Activated CD4-positive, alpha-beta memory T cell treated with anti-CD3 and anti-CD28 coated beads for 36 hours (primary cell): Measurements from ENCODE around the gene PRSS58. TPM values are rescaled to one million over a fixed set of nuclear protein-coding genes. Genes with fewer than 3 reads are reported as not detected.
A peak's percentile ranks its signal among the peaks of the same experiment; 100 is the strongest.

Source experiments
- CTCF ChIA-PET: fragments of 350-600 bp; sonication (Branson Sonifier 250); formaldehyde crosslinking; loops from one replicate; lab custom pipeline; 2021; ENCODE audit warnings: antibody characterized with exemption, inconsistent platforms; lab: Charles Lee
- POLR2A ChIA-PET: fragments of 350-600 bp; sonication (Branson Sonifier 250); formaldehyde crosslinking; loops from one replicate; lab custom pipeline; 2021; ENCODE audit warnings: antibody characterized with exemption; lab: Charles Lee
- DNase-seq: peaks from one replicate; pipeline ENCODE4 v3.0.0-alpha.2; 2020
- H3K27ac Mint-ChIP-seq: one replicate; pipeline ENCODE4 v1.8.0; 2021; ENCODE audit warnings: mixed read lengths
- H3K27me3 Mint-ChIP-seq: one replicate; pipeline ENCODE4 v1.8.0; 2021; ENCODE audit warnings: mixed read lengths
- H3K36me3 Mint-ChIP-seq: one replicate; pipeline ENCODE4 v1.8.0; 2021; ENCODE audit warnings: mixed read lengths
- H3K4me1 Mint-ChIP-seq: one replicate; pipeline ENCODE4 v1.8.0; 2021; ENCODE audit warnings: low read depth, mixed read lengths
- H3K4me3 Mint-ChIP-seq: one replicate; pipeline ENCODE4 v1.8.0; 2021; ENCODE audit warnings: mild to moderate bottlenecking, mixed read lengths
- H3K9me3 Mint-ChIP-seq: one replicate; pipeline ENCODE4 v1.8.0; 2021; ENCODE audit warnings: mixed read lengths
- intact Hi-C: fragments of 100-400 bp; cut with micrococcal nuclease; formaldehyde crosslinking; loops from one replicate; pipeline ENCODE4 v1.15.1; 2023
- total RNA-seq, 2 experiments: library from RNA; stranded (reverse); gene quantifications; one replicate each; pipeline ENCODE4 v1.2.3, GENCODE V29; 2021

Gene PRSS58, protein sequence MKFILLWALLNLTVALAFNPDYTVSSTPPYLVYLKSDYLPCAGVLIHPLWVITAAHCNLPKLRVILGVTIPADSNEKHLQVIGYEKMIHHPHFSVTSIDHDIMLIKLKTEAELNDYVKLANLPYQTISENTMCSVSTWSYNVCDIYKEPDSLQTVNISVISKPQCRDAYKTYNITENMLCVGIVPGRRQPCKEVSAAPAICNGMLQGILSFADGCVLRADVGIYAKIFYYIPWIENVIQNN
- total RNA-seq: not detected

GRCh38 chr7:142257958-142258357 lies at the start of gene PRSS58:
Gene PRSS58, minus strand, starts transcription at chr7:142258058. Its CDS starts 351 bp downstream, at chr7:142257707.
- POLR2A ChIA-PET: no interaction called here
- DNase-seq: no peak
- intact Hi-C loops: no loop called here
- CTCF ChIA-PET: no interaction called here
- Mint-ChIP-seq H3K9me3 (peaks cover 5% of the 10 kb centered on the region), H3K4me1 (no peaks in the 10 kb centered on the region), H3K27ac (no peak within 1 kb of the TSS), H3K4me3 (no peak within 1 kb of the TSS), H3K27me3 (no peaks in the 10 kb centered on the region), H3K36me3 (no peaks in the 10 kb centered on the region)

GRCh38 chr7:142307246-142307900 lies 49.5 kb upstream of the PRSS58 start:
- Mint-ChIP-seq H3K27me3 (peaks cover 5% of the 10 kb centered on the region), H3K9me3 (no peaks in the 10 kb centered on the region), H3K4me3 (no peak overlapping the region), H3K27ac (no peak overlapping the region), H3K4me1 (peaks cover 8% of the 10 kb centered on the region), H3K36me3 (no peaks in the 10 kb centered on the region)
- CTCF ChIA-PET: interaction anchor here (1.5 kb wide), 1 partner anchor 9 kb away, joined by 4 read pairs; no protein-coding TSS in a partner anchor
- DNase-seq: no peak
- POLR2A ChIA-PET: no interaction called here
- intact Hi-C loops: no loop called here

GRCh38 chr7:142303650-142304049 lies 45.8 kb upstream of the PRSS58 start:
- peaks cover 5% of the 10 kb centered on the region for H3K27me3 Mint-ChIP-seq
- H3K4me3 Mint-ChIP-seq: no peak overlapping the region
- no peaks in the 10 kb centered on the region for H3K36me3 Mint-ChIP-seq
- H3K9me3 Mint-ChIP-seq: no peaks in the 10 kb centered on the region
- CTCF ChIA-PET: interaction anchor here (0.7 to 5.1 kb wide), 23 partner anchors 9 to 912 kb away, joined by 3 to 40 read pairs (median 4); no protein-coding TSS in a partner anchor
- H3K27ac Mint-ChIP-seq: peak overlapping the region; percentile 26
- POLR2A ChIA-PET: no interaction called here
- no peak for DNase-seq
- intact Hi-C loops: loop anchor here (1.0 to 5.0 kb wide), 2 partner anchors 508 to 699 kb away; no protein-coding TSS in a partner anchor
- H3K4me1 Mint-ChIP-seq: peaks cover 20% of the 10 kb centered on the region

GRCh38 chr7:142301923-142302550 lies 44.2 kb upstream of the PRSS58 start:
- ChIA-PET POLR2A (no interaction called here), CTCF (interaction anchor here (0.8 to 5.1 kb wide), 17 partner anchors 12 to 697 kb away, joined by 3 to 40 read pairs (median 4); no protein-coding TSS in a partner anchor)
- Mint-ChIP-seq H3K4me3 (no peak overlapping the region), H3K36me3 (no peaks in the 10 kb centered on the region), H3K27ac (no peak overlapping the region), H3K27me3 (peaks cover 10% of the 10 kb centered on the region), H3K9me3 (no peaks in the 10 kb centered on the region), H3K4me1 (peaks cover 20% of the 10 kb centered on the region)
- intact Hi-C loops: loop anchor here (1.0 to 5.0 kb wide), 2 partner anchors 326 to 700 kb away; no protein-coding TSS in a partner anchor
- DNase-seq: no peak

DNA sequence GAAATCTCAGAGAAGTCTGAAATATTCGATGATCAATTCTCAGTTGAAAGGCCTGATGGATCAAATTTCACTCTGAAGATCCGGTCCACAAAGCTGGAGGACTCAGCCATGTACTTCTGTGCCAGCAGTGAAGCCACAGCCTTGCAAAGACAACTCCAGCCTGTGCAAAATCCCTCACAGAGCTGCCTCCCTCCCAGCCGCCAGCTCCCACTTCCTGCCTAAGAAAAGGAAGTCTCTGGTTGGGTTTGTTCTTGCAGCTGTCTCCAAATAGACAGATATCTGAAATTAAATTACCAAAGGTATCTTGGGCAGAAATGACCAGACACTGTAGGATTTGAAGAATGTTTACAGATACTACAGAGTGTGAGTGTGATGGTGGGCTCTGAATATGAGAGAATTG lies 43.4 kb upstream of the PRSS58 start:
- intact Hi-C loops: loop anchor here (5.0 kb wide), 1 partner anchor 701 kb away; no protein-coding TSS in a partner anchor
- POLR2A ChIA-PET: interaction anchor here (1.5 kb wide), 1 partner anchor 496 kb away, joined by 6 read pairs; no protein-coding TSS in a partner anchor

GRCh38 chr7:142300689-142301088 lies 42.8 kb upstream of the PRSS58 start:
- CTCF ChIA-PET: interaction anchor here (0.6 to 5.1 kb wide), 11 partner anchors 13 to 914 kb away, joined by 3 to 38 read pairs (median 3); no protein-coding TSS in a partner anchor
- intact Hi-C loops: loop anchor here (5.0 kb wide), 1 partner anchor 702 kb away; no protein-coding TSS in a partner anchor
- H3K36me3 Mint-ChIP-seq: no peaks in the 10 kb centered on the region

More for the DNA sequence above, 43.4 kb upstream of the PRSS58 start:
- Mint-ChIP-seq H3K4me3 (peak overlapping the region; percentile 36), H3K4me1 (peaks cover 20% of the 10 kb centered on the region), H3K27me3 (peaks cover 14% of the 10 kb centered on the region), H3K36me3 (no peaks in the 10 kb centered on the region), H3K27ac (no peak overlapping the region), H3K9me3 (no peaks in the 10 kb centered on the region)
- CTCF ChIA-PET: interaction anchor here (0.7 to 5.1 kb wide), 12 partner anchors 13 to 647 kb away, joined by 3 to 38 read pairs (median 4); no protein-coding TSS in a partner anchor
- DNase-seq: no peak

DNA sequence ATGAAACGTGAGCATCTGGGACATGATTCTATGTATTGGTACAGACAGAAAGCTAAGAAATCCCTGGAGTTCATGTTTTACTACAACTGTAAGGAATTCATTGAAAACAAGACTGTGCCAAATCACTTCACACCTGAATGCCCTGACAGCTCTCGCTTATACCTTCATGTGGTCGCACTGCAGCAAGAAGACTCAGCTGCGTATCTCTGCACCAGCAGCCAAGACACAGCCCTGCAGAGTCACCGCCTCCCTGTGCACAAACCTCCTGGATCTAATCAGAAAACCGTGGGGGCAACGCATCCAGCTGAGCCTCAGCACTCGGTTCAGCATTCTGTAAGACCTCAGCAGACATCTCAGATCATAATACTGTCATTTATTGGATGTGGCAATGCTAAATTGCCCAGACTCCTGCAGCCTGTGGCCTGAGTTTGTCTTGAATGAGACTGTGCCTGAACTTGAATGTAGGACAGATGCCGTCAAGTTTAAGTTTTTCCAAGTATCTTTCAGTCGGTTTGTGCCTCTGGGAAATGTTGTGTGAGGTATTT lies 41.5 kb upstream of the PRSS58 start:
- Mint-ChIP-seq H3K27me3 (peaks cover 21% of the 10 kb centered on the region), H3K27ac (no peak overlapping the region), H3K4me1 (peaks cover 16% of the 10 kb centered on the region), H3K36me3 (no peaks in the 10 kb centered on the region), H3K9me3 (no peaks in the 10 kb centered on the region), H3K4me3 (peak overlapping the region; percentile 33)
- ChIA-PET CTCF (interaction anchor here (0.6 kb wide), 2 partner anchors 26 to 915 kb away, joined by 3 read pairs; no protein-coding TSS in a partner anchor), POLR2A (interaction anchor here (1.1 kb wide), 1 partner anchor 491 kb away, joined by 3 read pairs; no protein-coding TSS in a partner anchor)
- DNase-seq: no peak
- intact Hi-C loops: no loop called here

More at GRCh38 chr7:142300689-142301088, 42.8 kb upstream of the PRSS58 start:
- Mint-ChIP-seq H3K9me3 (no peaks in the 10 kb centered on the region), H3K27me3 (peaks cover 19% of the 10 kb centered on the region), H3K27ac (peak overlapping the region; percentile 64), H3K4me1 (peaks cover 20% of the 10 kb centered on the region), H3K4me3 (peak overlapping the region; percentile 36)
- peak; percentile 59 for DNase-seq
- POLR2A ChIA-PET: interaction anchor here (1.5 kb wide), 1 partner anchor 497 kb away, joined by 6 read pairs; no protein-coding TSS in a partner anchor

GRCh38 chr7:142298627-142299026 lies 40.8 kb upstream of the PRSS58 start:
- CTCF ChIA-PET: interaction anchor here (0.5 to 1.4 kb wide), 7 partner anchors 9 to 916 kb away, joined by 3 to 4 read pairs (median 3); no protein-coding TSS in a partner anchor
- intact Hi-C loops: no loop called here
- no peak for DNase-seq
- H3K27me3 Mint-ChIP-seq: peaks cover 25% of the 10 kb centered on the region
- no peak overlapping the region for H3K4me3 Mint-ChIP-seq
- H3K36me3 Mint-ChIP-seq: no peaks in the 10 kb centered on the region
- POLR2A ChIA-PET: interaction anchor here (1.1 kb wide), 1 partner anchor 491 kb away, joined by 3 read pairs; no protein-coding TSS in a partner anchor
- H3K27ac Mint-ChIP-seq: no peak overlapping the region
- H3K4me1 Mint-ChIP-seq: peaks cover 13% of the 10 kb centered on the region
- no peaks in the 10 kb centered on the region for H3K9me3 Mint-ChIP-seq

DNA sequence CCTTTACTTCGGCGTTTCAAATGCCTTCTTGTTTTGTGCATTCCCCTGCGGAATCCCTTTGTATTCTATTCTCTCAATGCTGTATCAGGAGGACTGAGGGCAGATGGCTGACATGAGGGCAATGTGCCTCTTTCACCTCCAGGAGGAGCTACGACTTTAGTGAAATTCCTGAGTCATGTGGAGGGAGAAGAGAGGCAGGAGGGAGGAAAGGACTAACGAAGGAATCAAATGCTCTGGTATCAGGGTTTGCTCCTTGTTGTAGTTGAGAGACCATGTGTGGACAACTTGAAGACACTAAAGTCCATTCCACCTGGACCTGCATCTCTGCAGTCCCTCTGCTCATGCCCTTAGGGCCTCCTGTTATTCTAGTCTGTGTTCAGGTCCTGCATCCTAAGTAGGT lies 40.2 kb upstream of the PRSS58 start:
- CTCF ChIA-PET: interaction anchor here (0.6 to 1.4 kb wide), 8 partner anchors 9 to 704 kb away, joined by 3 to 5 read pairs (median 4); no protein-coding TSS in a partner anchor
- peaks cover 12% of the 10 kb centered on the region for H3K4me1 Mint-ChIP-seq
- H3K9me3 Mint-ChIP-seq: no peaks in the 10 kb centered on the region
- no peaks in the 10 kb centered on the region for H3K36me3 Mint-ChIP-seq
- intact Hi-C loops: no loop called here
- POLR2A ChIA-PET: no interaction called here
- no peak overlapping the region for H3K4me3 Mint-ChIP-seq
- peaks cover 31% of the 10 kb centered on the region for H3K27me3 Mint-ChIP-seq
- DNase-seq: no peak
- H3K27ac Mint-ChIP-seq: no peak overlapping the region

GRCh38 chr7:142280263-142280662 lies 22.4 kb upstream of the PRSS58 start:
- H3K27me3 Mint-ChIP-seq: peaks cover 34% of the 10 kb centered on the region

GRCh38 chr7:142279601-142280000 lies 21.7 kb upstream of the PRSS58 start:
- Mint-ChIP-seq H3K4me3 (no peak overlapping the region), H3K9me3 (peaks cover 13% of the 10 kb centered on the region), H3K4me1 (peaks cover 7% of the 10 kb centered on the region), H3K27ac (no peak overlapping the region), H3K27me3 (peaks cover 37% of the 10 kb centered on the region), H3K36me3 (peaks cover 7% of the 10 kb centered on the region)
- CTCF ChIA-PET: no interaction called here
- POLR2A ChIA-PET: no interaction called here
- intact Hi-C loops: no loop called here
- DNase-seq: no peak

More at GRCh38 chr7:142280263-142280662, 22.4 kb upstream of the PRSS58 start:
- peaks cover 7% of the 10 kb centered on the region for H3K4me1 Mint-ChIP-seq
- POLR2A ChIA-PET: no interaction called here
- peaks cover 7% of the 10 kb centered on the region for H3K9me3 Mint-ChIP-seq
- peaks cover 7% of the 10 kb centered on the region for H3K36me3 Mint-ChIP-seq
- DNase-seq: no peak
- no peak overlapping the region for H3K27ac Mint-ChIP-seq
- intact Hi-C loops: no loop called here
- CTCF ChIA-PET: interaction anchor here (0.6 to 0.9 kb wide), 2 partner anchors 23 to 305 kb away, joined by 3 read pairs; no protein-coding TSS in a partner anchor
- no peak overlapping the region for H3K4me3 Mint-ChIP-seq
